ENCODE results near the gene HSF4.

HSF4 gene

GRCh38 chr16:67204076-67204475, 39.5 kb downstream of the HSF4 start:
- DNase-seq = no peak

GRCh38 chr16:67206129-67206837, 41.7 kb downstream of the HSF4 start:
- no peak for DNase-seq

GRCh38 chr16:67206838-67207248, 42.3 kb downstream of the HSF4 start:
- DNase-seq = no peak

DNA sequence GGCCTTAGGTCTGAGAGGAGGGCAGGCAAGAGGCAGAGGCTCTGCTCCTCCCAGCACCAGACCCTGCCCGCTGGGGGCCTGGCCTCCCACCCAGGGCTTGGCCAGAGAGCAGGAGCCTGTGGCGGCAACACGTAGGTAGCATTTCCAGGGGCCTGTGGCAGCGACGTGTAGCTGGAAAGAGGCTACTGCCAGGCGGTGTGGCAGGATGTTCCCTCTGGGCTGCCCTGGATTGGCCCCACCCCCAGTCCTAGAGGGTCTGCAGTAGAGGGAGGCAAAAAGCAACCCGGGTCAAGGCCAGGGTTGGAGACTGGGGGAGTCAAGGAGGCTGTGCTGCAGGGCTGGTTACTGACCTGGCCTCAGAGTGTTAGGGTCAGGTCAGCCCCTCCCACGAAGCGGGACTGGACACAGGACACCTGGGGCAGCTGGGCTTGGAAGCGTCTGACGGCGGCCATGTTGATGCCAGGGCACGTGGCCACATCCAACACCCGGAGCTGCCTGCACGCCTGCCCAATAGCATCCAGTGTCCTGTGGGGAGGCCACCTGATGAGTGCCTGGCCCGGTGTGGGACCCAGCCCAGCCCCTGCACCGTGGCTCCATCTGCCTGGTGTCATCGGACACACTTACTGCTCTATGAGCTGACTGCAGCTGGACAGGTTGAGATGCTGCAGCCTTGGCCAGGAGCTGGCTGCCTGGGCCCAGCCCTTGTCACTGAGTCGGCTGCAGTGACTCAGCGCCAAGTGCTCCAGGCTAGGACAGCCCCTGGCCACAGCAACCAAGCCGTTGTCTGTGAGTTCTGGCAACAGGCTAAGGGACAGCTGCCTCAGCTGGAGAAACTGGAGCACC, 42.9 kb downstream of the HSF4 start:
- no peak for DNase-seq

DNA sequence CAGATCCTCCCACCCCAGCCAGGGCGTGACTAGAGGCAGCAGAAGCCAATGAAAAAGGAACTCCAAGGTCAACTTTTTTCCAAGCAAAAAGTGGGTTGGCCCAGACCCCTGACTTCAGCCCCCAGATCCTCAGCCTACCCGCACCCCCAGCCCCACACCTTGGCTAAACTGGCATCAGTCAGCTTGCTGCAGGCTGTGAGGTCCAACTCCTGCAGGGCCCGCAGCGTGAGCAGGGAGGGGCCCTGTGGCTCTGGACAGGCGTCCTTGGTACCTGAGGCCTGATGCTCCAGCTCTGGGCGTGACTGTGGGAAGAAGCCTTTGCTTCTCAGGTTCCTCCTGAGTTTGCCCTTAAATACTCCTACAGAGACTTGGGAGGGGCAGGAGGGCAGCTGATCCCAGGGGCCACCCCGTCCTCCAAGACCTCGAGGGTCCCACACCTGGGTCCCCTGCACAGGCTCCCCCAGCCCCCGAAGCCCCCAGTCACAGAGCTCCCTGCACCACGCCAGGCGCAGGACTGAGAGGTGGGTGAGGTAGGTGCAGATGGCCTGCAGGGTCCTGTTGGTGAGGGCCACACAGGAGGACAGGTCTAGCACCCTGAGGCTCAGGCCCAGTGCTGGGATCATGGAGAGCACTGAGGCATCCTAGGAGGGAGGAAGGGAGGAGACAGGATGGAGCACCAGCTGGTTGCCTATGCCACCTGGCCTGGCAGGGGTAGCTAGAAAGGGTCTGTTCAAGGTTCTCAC, 43.8 kb downstream of the HSF4 start:
- DNase-seq = no peak

DNA sequence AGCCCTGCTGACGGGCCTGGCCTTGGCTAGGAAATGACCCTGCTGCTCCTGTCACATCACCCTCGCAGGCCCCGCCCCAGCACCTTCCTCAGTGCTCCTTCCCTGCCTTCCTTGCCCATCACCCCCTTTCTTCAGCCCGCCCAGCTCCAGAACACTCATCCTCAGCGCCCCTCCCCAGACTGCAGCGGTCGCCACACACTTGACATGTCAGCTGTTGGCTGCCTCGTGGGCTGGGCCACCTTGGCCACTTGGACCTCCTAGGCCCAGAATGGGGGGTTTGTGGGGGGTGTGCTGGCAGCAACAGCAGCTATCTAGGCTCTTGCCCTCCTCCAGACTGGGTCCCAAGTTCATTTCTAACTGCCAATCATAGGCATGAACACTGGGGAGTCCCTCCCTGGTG, 45.0 kb downstream of the HSF4 start:
- DNase-seq = no peak

- DNase-seq = no peak
These were observed 45.8 kb downstream of the HSF4 start for GRCh38 chr16:67210069-67210937.

DNA sequence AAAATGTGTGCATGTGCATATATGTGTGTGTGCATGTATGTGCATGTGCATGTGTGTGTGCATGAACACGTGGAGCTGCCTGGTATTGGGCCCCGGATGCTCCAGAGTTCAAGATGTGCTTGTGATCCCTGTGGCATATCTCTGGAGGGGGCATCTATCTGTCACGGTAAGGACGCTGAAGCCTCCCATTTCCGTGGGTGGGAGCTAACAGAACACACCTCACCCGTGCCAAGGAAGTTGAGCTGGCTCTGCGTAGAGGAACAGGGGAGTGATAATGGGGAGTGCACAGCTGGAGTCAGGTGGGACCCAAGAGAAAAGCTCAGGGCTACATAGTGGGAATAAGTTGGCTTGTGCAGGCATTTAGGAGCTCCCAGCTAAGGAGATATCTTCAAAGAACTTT, 47.1 kb downstream of the HSF4 start:
- no peak for DNase-seq

GRCh38 chr16:67212766-67213165, 48.2 kb downstream of the HSF4 start:
- DNase-seq = no peak

GRCh38 chr16:67213197-67214019, 48.9 kb downstream of the HSF4 start:
- no peak for DNase-seq

GRCh38 chr16:67215706-67216105, 51.2 kb downstream of the HSF4 start:
- DNase-seq = no peak

- DNase-seq = no peak
These were observed 52.3 kb downstream of the HSF4 start for GRCh38 chr16:67216612-67217490.
